ENCODE data around the gene CD34.

DNA sequence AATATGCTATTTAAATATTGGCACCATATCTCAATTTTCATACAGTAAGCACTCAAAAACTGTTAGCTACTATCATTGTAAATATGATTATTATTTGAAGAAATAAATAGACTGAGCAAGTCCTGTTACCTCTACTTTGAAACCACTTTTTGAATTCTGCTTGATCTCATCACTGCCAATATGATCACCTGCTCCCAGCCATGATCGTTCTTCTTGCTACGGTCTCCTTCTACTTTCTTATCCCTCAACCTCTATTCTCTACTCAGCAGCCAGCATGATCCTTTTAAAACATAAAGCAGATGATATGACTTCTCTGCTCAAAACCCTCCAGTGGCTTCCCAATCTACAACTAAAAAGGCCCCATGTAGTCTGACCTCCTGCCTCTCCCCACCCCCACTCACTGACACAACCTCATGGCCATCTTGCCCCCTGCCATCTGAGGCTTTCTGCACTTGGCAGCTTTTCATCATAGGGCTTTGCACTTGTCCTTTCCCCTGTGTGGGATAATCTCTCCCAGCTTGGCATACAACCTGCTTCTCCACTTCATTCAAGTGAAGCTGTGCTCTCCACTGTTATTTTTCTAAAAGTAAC, 27.2 kb downstream of the CD34 start:
- TF ChIP-seq POLR2A (IDR thresholded peaks at IDR 0.05; ENCODE audit: low read depth, low read length) (no peak), POLR2AphosphoS5 (IDR thresholded peaks at IDR 0.05; ENCODE audit: low read depth, low read length) (no peak), TAF1 (IDR thresholded peaks at IDR 0.05; ENCODE audit: low read depth, low read length) (no peak), POU2F2 (IDR thresholded peaks at IDR 0.05; ENCODE audit: low read depth, low read length) (no peak)
